Measurements from ENCODE around the gene LRTM1.
A peak's percentile ranks its signal among the peaks of the same experiment; 100 is the strongest.

The LRTM1 gene

GRCh38 chr3:54874816-54875556, 52.9 kb downstream of the LRTM1 start (continued):
- TF ChIP-seq PRDM4 (tag by site-specific recombination; IDR thresholded peaks at IDR 0.05) = no peak

GRCh38 chr3:54873059-54874010, 54.5 kb downstream of the LRTM1 start:
- TF ChIP-seq ZNF133 (tag by site-specific recombination; IDR thresholded peaks at IDR 0.05) = no peak
- TF ChIP-seq SCRT2 (tag by site-specific recombination; IDR thresholded peaks at IDR 0.05) = peak; percentile 36; the same call in 1 of the 2 replicates
- ChIA-PET POLR2A (no interaction called here), CTCF (no interaction called here)
- Histone ChIP-seq H3K36me3 (ENCODE audit: control insufficient read depth in 2 of 2, insufficient read depth in 1 of 2, low read length in 2 of 2) (no peaks in the 10 kb centered on the region), H3K4me1 (ENCODE audit: control insufficient read depth, insufficient read depth, low read length) (no peaks in the 10 kb centered on the region), H3K4me3 (ENCODE audit: low read depth, low read length) (no peak overlapping the region), H3K9me3 (ENCODE audit: control insufficient read depth, insufficient read depth, low read depth, low read length) (no peaks in the 10 kb centered on the region), H3K27ac (ENCODE audit: extremely low read depth, low read depth, low read length) (no peak overlapping the region)

- Histone ChIP-seq H3K36me3 (ENCODE audit: control insufficient read depth in 2 of 2, insufficient read depth in 1 of 2, low read length in 2 of 2) (no peaks in the 10 kb centered on the region), H3K4me1 (ENCODE audit: control insufficient read depth, insufficient read depth, low read length) (no peaks in the 10 kb centered on the region), H3K4me3 (ENCODE audit: low read depth, low read length) (no peak overlapping the region), H3K27ac (ENCODE audit: extremely low read depth, low read depth, low read length) (no peak overlapping the region), H3K9me3 (ENCODE audit: control insufficient read depth, insufficient read depth, low read depth, low read length) (no peaks in the 10 kb centered on the region)
- POLR2A ChIA-PET = no interaction called here
- TF ChIP-seq ZNF660 (tag by site-specific recombination; IDR thresholded peaks at IDR 0.05) (no peak), ZNF2 (tag by site-specific recombination; IDR thresholded peaks at IDR 0.05) (no peak)
- CTCF ChIA-PET = no interaction called here
Observed at GRCh38 chr3:54871867-54872266, 56.0 kb downstream of the LRTM1 start.

- H3K36me3 ChIP-seq (ENCODE audit: control insufficient read depth in 2 of 2, insufficient read depth in 1 of 2, low read length in 2 of 2) = no peaks in the 10 kb centered on the region
- H3K9me3 ChIP-seq (ENCODE audit: control insufficient read depth, insufficient read depth, low read depth, low read length) = no peaks in the 10 kb centered on the region
- CTCF ChIA-PET = interaction anchor here (0.6 kb wide), 1 partner anchor 844 kb away, joined by 3 read pairs; no protein-coding TSS in a partner anchor
- no peak overlapping the region for H3K4me3 ChIP-seq (ENCODE audit: low read depth, low read length)
- no peaks in the 10 kb centered on the region for H3K4me1 ChIP-seq (ENCODE audit: control insufficient read depth, insufficient read depth, low read length)
- POLR2A ChIA-PET = interaction anchor here (0.5 kb wide), 1 partner anchor 155 kb away, joined by 3 read pairs; no protein-coding TSS in a partner anchor
- no peak overlapping the region for H3K27ac ChIP-seq (ENCODE audit: extremely low read depth, low read depth, low read length)
- TF ChIP-seq REPIN1 (tag by site-specific recombination; IDR thresholded peaks at IDR 0.05; ENCODE audit: low read depth) = no peak
- TF ChIP-seq ZXDB (tag by site-specific recombination; IDR thresholded peaks at IDR 0.05) = no peak
- no peak for TF ChIP-seq ZNF350 (tag by site-specific recombination; IDR thresholded peaks at IDR 0.05)
- TF ChIP-seq ZFHX2 (tag by site-specific recombination; conservative IDR thresholded peaks at IDR 0.05) = no peak
- TF ChIP-seq IKZF3 (tag by site-specific recombination; IDR thresholded peaks at IDR 0.05) = no peak
- no peak for TF ChIP-seq ZFP3 (tag by site-specific recombination; IDR thresholded peaks at IDR 0.05; ENCODE audit: low read depth)
- TF ChIP-seq HOXA7 (CRISPR knock-in tag; IDR thresholded peaks at IDR 0.05; ENCODE audit: borderline replicate concordance) = no peak
Observed at GRCh38 chr3:54870423-54870822, 57.4 kb downstream of the LRTM1 start.
